Suppressor macrophage treated with lipopolysaccharide for 1 hour (primary cell): ENCODE measurements around the gene RBM34.
"Not testable (repeated sequence)": the region's sequence is repeated elsewhere in the genome, so short reads cannot be mapped to it uniquely, and the experiment has no call there.

Source experiments
- DNase-seq, 3 donors: peaks; one replicate each; pipeline ENCODE4 v3.0.0-alpha.2; 2020 to 2022

RBM34 gene

DNA sequence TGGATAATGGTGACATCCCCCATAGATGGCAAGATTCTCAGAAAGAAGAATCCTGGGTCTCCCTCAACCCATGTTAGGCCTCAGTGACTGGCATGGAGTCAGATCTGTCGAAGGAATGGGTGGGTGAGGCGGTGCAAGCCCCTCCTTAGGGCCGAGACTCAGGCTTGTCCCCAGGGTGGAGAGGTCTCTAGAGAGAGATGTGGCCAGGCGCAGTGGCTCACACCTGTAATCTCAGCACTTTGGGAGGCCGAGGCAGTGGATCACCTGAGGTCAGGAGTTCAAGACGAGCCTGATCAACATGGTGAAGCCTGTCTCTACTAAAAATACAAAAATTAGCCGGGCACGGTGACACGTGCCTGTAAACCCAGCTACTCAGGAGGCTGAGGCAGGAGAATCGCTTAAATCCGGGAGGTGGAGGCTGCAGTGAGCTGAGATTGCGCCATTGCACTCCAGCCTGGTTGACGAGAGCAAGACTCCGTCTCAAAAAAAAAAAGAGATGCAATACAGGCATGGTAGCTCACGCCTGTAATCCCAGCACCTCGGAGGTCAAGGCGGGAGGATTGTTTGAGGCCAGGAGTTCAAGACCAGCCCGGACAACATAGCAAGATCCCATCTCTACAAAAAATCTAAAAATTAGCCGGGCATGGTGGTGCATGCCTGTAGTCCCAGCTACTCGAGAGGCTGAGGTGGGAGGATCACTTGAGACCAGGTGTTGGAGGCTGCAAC lies 69.6 kb downstream of the RBM34 start:
- DNase-seq, result not testable (repeated sequence)

DNA sequence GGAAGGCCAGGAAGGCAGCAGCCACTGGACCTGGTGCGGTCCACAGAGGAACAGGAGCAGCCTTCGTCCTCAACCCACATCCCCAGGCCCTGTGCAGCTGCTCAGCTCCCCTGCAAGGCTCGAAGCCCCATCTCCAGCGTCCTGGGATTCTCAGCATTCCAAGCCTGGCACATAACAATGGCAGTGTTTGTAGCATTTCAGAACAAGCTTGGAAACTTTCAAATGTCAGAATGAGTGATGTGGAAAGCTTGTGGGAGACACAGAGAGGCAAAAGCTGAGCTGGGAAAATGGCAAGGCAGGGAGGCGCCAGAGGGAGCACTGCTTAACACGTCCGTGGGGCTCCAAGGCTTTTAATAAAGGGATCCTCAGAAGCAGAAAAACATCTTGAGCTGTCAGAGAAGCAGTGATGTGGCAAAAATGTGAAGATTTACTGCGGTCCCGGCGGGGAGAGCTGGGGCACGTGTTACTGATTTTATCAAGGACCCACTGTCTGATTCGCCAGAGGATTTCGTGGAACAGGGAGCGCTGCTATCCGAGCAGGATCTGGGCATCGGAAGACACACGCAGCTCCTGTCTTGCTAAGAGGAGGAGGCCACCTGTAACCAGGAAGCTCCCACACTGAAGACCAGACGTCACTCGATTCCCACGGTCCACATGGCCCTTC lies 70.5 kb downstream of the RBM34 start:
- DNase-seq, result no peak

GRCh38 chr1:235088907-235089306 lies 72.1 kb downstream of the RBM34 start:
- no peak for DNase-seq

DNA sequence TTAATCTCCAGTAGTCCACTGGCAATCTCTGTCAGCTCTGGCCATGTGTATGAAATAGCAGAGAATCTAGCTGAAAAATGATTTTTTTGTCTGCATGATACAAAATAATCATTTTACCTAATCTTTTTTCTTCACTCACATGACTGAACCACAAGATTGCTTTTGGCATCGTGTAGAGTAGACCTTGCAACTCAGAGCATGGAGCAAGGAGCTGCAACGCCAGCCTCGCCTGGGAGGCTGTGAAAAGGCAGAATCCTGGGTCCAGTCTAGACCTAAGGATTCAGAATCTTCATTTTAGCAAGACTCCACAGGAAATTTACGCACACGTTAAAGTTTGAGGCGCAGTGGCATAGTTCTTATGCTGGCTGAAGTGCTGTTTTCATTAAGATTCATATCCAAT lies 72.6 kb downstream of the RBM34 start:
- DNase-seq, result no peak

GRCh38 chr1:235087906-235088305 lies 73.1 kb downstream of the RBM34 start:
- DNase-seq, result no peak

DNA sequence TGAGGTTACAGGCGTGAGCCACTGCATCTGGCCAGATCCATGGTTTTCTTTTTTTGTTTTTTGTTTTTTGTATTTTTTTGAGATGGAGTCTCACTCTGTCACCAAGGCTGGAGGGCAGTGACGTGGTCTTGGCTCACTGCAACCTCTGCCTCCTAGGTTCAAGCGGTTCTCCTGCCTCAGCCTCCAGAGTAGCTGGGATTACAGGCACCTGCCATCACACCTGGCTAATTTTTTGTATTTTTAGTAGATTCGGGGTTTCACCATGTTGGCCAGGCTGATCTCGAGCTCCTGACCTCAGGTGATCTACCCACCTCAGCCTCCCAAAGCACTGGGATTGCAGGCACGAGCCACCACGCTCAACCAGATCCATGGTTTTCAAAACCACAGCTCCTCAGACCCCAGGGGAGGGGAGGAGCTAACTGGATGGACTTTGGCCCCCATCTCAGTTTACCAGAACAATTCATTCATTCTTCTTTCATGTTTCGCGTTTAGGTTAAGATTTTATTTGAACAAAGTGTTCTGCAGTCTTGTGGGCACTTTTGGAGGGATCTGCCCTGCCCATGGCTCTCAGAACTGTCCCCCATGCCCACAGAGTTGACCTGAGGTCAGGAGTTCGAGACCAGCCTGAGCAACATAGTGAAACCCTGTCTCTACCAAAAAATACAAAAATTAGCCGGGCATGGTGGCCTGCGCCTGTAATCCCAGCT lies 75.5 kb downstream of the RBM34 start:
- DNase-seq, result not testable (repeated sequence)
